RWPE1 (cell line): Measurements from ENCODE around the gene GPER1.

Experiments used
- CTCF ChIA-PET: fragments of 350-600 bp; sonication (Branson Sonifier 250); formaldehyde crosslinking; extraction: SDS; loops from one replicate; lab custom pipeline; 2021; lab: Yijun Ruan, JAX
- POLR2A ChIA-PET: fragments of 400-600 bp; formaldehyde crosslinking; extraction: SDS; loops from one replicate; lab custom pipeline; 2020; ENCODE audit warnings: antibody characterized with exemption; ENCODE audit not compliant: low non-redundant PET; lab: Yijun Ruan, JAX
- DNase-seq: peaks from one replicate; pipeline ENCODE4 v3.0.0; 2012; ENCODE audit warnings: low spot score
- H3K27ac ChIP-seq: fragments of 450-650 bp; 2 replicates; pipeline ENCODE4 v1.5.1; 2017
- TF ChIP-seq, protein P1 (sequence below): fragments of 450-650 bp; conservative IDR thresholded peaks from 2 replicates; pipeline ENCODE4 v1.5.1; 2017; ENCODE audit warnings: low read depth, mild to moderate bottlenecking

Gene GPER1

GRCh38 chr7:1130021-1130990 lies 42.4 kb downstream of the GPER1 start:
- TF ChIP-seq, protein P1, sequence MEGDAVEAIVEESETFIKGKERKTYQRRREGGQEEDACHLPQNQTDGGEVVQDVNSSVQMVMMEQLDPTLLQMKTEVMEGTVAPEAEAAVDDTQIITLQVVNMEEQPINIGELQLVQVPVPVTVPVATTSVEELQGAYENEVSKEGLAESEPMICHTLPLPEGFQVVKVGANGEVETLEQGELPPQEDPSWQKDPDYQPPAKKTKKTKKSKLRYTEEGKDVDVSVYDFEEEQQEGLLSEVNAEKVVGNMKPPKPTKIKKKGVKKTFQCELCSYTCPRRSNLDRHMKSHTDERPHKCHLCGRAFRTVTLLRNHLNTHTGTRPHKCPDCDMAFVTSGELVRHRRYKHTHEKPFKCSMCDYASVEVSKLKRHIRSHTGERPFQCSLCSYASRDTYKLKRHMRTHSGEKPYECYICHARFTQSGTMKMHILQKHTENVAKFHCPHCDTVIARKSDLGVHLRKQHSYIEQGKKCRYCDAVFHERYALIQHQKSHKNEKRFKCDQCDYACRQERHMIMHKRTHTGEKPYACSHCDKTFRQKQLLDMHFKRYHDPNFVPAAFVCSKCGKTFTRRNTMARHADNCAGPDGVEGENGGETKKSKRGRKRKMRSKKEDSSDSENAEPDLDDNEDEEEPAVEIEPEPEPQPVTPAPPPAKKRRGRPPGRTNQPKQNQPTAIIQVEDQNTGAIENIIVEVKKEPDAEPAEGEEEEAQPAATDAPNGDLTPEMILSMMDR: no peak
- POLR2A ChIA-PET: no interaction called here
- DNase-seq: no peak
- CTCF ChIA-PET: interaction anchor here (0.5 to 0.8 kb wide), 2 partner anchors 74 to 138 kb away, joined by 3 to 4 read pairs; no protein-coding TSS in a partner anchor
- H3K27ac ChIP-seq: 0 out of 2 replicates have a peak overlapping the region, but pooled peaks have one; percentile 2

GRCh38 chr7:1131471-1132265 lies 43.8 kb downstream of the GPER1 start:
- TF ChIP-seq, protein P1: no peak
- no peak overlapping the region for H3K27ac ChIP-seq
- CTCF ChIA-PET: no interaction called here
- no peak for DNase-seq
- POLR2A ChIA-PET: no interaction called here

DNA sequence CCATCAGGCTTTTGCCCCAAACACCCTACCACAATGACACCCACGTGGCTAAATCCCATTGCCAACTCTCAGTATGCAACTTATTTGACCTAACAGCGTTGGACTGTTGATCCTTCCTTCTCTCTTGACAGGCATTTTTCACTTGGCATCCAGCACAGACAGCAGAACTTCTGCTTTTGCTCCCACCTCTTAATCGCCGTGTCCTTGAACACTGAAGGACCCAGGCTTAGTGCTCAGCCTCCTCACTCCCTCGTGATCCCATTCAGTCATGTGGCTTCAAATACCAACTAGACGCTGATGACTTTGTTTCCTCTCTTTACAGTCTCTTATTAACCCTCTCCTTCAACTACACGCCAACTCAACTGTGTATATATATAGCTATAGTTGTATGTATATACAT lies 47.0 kb downstream of the GPER1 start:
- no peak overlapping the region for H3K27ac ChIP-seq
- TF ChIP-seq, protein P1: no peak
- ChIA-PET POLR2A (no interaction called here), CTCF (interaction anchor here (1.1 kb wide), 1 partner anchor 142 kb away, joined by 4 read pairs; no protein-coding TSS in a partner anchor)
- no peak for DNase-seq

- CTCF ChIA-PET: interaction anchor here (0.7 to 3.1 kb wide), 2 partner anchors 51 to 144 kb away, joined by 3 to 13 read pairs; no protein-coding TSS in a partner anchor
- POLR2A ChIA-PET: no interaction called here
- peak overlapping the region; percentile 69 for H3K27ac ChIP-seq
- TF ChIP-seq, protein P1: no peak
- no peak for DNase-seq
These were observed 49.1 kb downstream of the GPER1 start for GRCh38 chr7:1136841-1137516.

GRCh38 chr7:1137517-1138167 lies 49.7 kb downstream of the GPER1 start:
- ChIA-PET POLR2A (interaction anchor here (1.0 kb wide), 1 partner anchor 370 kb away, joined by 3 read pairs; no protein-coding TSS in a partner anchor), CTCF (interaction anchor here (0.6 to 3.1 kb wide), 3 partner anchors 51 to 266 kb away, joined by 3 to 13 read pairs (median 3); no protein-coding TSS in a partner anchor)
- peak overlapping the region; percentile 69 for H3K27ac ChIP-seq
- no peak for DNase-seq
- TF ChIP-seq, protein P1: no peak
